GM19351 (cell line): ENCODE results near the gene KCNAB1.

Source experiments
- ATAC-seq: cut with Tn5 transposase; IDR thresholded peaks from one replicate; pipeline ENCODE4 v1.9.1; 2021; ENCODE audit warnings: mild to moderate bottlenecking, moderate library complexity; ENCODE audit not compliant: unreplicated experiment

The KCNAB1 gene

DNA sequence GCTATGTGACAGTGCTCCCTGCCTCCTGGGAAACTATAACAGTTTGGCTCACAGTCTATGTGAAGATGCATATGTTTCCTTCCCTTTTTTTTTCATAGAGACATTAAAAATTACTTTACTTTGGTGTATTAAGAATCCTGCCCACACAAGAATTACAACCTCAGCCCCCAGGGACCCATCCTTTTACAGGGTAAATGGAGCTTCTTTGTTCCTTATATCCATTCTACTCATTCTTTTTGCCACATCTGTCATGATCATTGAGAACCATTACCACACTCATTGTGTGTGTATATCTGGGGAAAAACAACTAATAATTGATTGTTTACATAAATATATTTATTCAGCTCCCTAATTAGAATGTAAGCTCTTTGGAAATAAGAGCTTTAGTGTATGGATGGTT is 277.2 kb downstream of the KCNAB1 start:
- ATAC-seq: no peak

DNA sequence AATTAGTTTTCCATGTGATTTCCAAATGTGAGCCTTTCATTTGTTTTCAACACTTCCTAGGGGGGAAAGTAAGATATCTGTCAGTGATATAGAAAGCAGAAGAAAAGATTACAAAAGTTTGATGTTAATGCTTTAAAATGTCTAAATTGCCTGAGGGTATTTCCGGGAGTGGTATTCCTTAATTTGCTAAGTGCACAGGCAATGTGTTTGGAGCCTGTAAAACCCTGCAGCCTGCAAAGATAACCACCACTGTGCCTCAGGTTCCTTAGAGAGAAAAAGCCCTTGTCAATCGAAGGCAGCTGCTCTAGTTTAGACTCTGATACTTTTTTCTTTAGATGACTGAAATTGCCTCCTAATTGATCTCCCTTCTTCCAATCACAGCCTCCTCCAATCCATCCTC is 279.7 kb downstream of the KCNAB1 start:
- ATAC-seq: no peak

DNA sequence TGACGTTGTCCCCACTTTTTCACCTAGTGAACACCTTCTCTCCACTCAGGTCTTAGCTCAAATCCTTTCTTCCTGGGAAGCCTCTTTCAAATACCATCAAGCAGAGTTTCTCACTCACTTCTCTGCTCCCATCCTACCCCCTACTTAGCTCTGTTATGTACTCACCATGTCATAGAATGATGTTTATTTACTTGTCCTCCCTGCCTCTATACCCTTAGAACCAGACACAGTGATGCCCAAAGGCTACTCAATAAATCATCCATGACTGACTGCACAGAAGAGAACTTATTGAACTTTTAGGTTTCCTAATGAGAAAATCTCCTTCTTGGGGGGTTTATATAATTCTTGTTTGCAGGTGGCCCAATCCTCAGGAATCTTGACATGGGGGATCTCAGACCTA is 280.4 kb downstream of the KCNAB1 start:
- no peak for ATAC-seq

DNA sequence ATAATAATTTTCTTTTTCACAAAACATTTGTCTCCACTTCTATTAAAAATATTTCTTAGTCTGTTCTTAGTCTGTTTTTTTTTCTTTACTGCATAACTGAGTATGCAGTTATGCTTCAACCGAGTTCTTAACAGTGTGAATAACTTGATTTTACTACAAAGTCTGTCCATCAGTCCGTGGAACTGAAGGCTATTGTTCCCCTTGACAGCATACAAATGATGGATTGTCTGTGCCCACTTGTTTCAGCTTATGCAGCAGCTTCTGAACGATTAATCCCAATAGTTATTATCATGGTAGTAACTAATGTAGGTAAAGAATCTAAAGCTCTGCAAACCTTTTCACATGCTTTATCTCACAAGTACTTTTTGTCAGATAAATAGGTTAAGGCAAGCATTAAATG is 283.8 kb downstream of the KCNAB1 start:
- ATAC-seq: no peak

DNA sequence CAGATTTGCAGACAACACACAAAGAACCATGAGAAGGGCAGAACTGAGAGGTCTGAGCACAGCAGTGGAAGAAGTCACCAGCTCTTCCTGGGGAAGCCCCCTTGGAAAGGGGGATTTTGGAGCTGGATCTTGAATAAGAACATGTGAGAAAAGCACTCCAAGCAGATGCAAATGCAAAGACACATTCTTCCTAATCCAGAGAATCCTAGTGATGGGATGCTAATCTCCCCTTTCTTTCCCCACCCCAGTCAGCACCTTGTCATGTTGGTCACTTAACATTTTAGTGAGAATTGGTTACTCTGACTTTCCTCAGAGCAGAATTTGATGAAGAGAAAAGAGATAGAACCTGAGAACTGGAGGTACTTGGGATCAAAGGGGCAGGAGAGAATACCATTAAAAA is 286.0 kb downstream of the KCNAB1 start:
- no peak for ATAC-seq

DNA sequence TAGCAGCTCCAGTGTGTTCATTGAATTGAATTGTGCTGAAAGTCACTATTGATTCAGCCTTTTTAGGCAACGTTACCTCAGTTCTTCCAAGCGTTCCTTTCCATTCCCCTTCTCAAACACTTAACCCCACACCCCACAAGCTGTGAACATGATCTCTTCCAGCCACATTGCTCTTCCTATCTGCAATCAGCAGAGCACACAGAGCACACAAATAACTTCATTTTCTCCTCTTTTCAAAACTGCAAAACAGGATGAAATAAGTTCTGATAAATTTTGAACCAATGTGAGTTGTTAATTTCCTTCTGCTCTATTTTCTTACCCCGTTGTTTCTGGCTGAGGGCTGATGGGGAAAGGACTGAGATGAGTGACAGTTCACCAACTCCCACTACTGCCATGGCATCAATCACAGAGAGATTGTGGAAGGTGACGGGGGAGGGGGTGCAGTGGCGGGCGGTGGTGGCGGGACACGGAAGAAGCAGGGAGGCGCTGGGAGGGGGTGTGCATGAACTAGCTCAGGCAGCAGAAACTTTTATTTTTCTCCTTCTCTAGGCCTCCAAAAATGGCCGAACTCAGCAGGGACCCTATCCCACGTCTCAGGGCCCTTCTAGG is 287.3 kb downstream of the KCNAB1 start:
- ATAC-seq: no peak

DNA sequence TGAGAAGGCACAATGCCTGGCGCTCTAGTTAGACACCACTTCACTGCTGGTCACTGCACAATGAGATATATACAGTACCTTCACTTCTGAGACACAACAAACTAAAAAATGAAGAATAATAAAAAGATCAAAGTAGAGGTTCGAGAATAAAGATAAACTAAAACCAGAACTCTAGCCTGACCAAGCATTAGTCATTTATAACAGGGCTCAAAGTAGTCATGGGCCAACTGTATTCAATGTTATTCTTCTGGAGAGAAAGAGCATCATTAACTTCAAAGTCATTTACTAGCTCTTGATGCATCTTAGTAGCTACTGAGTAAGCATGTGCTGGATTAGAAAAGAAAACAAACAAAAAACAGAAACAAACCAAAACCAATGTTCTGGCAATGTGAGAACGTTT is 289.3 kb downstream of the KCNAB1 start:
- no peak for ATAC-seq

DNA sequence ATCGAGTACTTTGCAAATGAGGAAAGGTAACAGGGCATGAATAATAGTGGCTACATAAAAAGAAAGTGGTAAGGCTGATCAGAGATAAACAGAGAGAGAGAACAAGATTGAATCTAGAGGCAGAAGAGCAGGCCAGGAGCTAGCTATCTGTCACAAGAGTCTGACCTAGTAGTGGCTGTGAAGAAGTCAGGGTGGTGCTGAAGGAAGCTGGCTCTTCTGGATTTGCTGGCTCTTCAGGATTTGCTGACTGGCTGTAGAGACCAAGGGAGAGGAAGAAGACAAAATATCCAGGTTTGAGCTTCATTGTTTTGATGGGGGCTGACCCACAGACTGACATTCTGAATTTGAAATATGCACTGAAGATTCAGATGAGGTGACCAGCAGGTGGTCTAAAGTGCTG is 292.2 kb downstream of the KCNAB1 start:
- no peak for ATAC-seq

DNA sequence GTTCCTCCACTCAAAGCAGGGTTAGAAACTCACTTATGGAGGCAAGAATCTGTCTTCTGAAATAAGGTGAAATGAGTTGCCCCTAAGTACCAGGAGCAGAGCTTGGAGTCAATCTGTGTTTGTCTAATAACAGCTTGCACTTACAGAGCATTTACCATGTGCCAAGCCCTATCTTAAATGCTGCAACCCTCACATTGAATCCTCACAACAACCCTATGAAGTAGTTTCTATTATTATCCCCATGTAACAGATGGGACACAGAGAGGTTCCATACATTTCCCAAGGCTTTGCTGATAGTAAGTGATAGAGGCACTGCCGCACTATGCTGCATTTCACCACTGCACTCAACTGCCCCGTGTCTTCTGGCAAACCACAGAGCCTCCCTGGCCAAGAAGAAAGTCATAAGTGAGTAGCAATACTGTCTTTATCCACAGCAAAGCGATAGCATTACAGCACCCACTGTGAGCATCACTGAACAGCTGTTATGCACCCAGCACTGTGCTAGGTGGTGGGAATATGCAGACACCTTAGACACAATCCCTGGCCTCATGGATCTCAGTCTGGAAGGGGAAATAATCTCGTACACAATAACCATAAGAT is 293.0 kb downstream of the KCNAB1 start:
- ATAC-seq: no peak

DNA sequence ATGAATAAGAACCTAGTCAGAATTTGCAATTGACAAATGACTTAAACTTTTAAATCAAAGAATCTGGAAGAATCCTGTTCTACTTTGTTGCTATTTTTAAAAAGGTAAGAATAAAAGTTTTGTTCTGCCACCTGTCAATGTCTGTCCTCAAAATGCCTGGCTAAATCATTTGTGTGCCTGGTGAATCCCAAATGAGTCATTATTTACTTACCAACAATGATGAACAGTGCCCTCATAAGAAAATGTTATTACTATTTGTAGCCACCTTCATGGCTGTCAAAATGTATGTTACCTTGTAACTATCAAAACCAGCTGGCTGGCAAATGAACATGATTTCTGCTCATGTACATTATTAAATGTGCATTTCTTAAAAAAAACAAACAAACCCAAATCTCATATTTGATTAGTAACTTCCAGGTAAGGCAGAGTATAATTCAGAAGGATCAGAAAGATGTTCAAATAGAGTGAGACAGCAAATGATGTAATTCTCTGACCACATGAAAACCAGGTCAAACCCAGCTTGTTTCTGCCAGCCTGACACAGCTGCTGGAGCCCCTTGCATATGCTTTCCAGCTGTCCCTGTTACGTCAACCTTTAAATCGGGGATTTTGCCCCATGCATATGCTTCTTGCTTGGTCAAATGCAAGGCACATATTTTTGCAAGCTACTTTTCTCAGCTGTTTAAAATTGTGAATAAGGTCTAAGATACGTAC is 296.6 kb downstream of the KCNAB1 start:
- no peak for ATAC-seq

DNA sequence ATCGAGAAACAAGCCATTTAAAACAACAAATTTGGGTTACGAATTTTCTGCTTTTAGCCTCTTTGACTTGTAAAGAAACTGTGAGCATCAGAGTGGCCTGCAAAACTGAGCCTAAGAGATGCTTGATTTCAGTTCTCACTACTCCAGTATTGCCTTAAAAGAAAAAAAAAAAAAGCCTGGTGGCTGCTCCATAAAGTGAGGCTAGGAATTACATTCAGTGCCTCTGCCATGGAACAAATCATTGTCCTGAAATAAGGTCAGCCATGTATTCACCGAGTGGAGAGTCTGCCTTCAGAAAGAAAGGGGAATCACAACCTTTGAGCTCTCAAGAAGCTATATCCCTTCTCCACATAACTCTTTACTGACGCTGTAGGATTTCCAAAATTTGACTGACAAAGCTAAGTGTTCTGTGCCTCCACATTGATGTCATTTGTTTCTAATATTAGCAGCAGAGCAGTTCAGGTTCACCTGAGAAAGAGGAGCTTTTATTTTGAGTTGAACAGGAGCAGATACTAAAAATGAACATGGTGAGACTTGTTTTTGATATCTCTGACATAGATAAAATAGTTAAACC is 297.3 kb downstream of the KCNAB1 start:
- no peak for ATAC-seq

DNA sequence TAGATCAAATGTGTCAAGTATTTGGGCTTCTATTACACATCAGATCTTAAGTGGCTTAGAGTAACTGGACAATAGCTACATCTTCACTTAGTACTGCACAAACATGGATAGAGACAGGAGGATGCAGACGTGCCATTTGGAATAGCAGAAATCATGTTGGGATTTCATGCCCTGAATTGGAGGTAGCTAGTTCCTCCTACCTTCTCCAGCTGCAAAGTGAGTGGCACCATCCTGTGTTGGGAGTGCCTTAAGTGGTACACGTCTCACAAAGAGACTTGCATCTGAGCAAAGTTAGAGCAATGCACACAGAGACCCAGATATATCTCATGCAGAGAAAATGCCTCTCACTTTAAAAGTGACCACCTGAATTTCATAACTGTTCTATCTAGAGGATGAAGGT is 298.1 kb downstream of the KCNAB1 start:
- ATAC-seq: no peak

DNA sequence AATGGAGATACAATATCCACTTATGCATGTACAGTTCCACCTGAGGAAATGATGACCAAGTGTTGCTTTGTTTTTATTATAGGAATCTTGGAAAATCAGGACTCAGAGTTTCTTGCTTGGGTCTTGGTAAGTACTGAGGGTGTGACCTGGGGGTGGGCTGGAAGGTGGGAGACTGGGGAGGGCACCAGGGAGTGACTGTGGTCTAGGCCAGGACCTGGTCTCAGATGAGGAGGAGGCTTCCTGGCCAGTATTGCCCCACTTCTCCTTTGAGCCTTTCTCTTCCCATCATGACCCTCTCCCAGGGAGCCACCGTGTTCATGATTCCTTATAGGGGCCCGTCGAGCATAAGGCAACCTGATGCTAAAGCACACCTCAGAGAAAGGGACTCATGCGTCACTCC is 301.2 kb downstream of the KCNAB1 start:
- no peak for ATAC-seq

DNA sequence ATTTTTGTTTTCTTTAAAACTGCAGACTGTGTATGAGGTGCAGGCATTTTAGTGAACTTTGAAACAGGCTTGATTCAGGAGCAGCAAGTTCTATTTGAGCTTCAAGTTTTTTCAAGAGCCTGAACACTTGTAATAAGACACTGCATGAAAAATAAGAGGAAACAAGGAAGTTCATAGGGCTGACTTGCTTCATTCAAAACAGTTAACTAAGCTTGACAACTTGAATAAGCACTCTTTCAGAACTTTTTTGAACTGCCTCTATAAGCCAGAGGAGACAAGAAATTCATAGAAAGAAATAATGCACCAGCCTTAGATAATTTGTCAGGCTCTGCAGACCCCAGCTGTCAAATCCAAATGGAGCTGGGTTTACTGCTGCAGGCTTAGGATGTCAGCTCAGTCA is 304.4 kb downstream of the KCNAB1 start:
- ATAC-seq: no peak

DNA sequence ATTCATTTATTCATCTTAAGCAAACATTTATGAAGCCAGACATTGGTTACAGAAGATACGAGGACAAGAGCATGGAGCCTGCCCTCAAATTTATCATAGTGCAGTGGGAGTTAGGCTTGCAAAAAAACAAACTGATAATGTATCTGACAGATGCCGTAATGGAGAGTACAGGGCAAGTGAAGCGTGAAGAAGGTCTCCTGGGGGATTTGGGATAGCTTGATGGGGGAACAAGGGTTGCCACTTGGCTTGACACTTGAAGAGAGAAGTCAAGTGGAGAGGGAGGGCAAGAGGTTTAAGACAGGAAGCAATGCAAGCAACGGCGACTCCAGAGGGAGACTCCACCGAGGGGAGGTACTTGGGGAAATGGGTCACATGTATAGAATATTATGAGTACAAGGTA is 305.3 kb downstream of the KCNAB1 start:
- ATAC-seq: no peak

DNA sequence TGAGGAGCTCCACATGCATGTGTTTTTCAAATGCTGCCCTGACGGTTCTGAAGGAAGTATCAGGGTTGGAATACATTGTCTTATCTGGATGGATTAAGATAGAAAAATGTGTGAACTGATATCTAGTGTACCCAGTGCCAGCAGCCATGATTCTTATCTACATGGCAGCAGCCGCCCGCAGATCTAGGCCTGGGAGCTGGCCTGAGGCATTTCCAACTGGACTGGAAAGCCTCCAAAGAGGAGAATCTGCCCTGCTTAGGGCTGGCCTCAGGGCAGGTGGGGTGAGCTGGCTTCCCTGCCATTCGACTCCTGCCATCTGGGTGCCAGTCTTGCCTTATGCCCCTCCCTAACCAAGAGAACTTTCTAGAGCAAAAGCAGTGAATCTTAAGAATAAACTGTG is 308.7 kb downstream of the KCNAB1 start:
- no peak for ATAC-seq

DNA sequence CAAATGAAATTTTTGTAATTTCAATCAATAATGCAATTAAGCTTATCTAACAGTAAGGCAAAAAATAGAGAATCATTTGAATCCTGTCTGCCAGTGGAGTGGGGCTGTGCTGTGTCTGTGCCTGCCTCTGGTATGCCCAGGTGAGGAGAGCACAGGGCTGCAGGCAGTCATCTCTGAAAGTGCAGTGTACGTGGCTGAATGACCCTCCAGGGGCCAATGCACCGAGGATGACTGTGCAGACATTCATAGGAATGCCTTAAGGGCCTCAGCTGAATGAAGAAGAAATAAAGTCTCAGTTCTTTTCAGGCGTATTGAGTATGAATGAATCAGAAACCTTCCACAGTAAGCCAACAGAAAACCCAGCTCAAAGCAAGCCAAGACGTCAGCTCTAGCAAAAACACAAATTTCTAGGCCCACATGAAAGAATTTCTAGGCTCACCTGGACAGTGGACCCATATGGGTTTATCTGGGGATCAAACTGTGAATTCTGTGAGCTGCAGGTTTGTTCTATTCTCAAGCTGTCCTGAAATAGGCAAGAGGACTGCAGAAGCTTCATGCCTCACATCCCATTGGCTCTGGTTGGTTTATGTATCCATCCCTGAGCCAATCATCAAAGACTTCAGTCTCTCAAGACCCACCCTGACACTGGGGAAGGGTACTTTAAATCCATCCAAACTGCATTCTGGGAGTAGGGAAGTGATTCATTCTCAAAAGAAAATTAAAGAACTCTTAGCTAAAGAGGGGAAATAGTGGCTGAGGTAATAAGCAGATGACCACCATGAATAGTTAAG is 311.2 kb downstream of the KCNAB1 start:
- ATAC-seq: no peak

DNA sequence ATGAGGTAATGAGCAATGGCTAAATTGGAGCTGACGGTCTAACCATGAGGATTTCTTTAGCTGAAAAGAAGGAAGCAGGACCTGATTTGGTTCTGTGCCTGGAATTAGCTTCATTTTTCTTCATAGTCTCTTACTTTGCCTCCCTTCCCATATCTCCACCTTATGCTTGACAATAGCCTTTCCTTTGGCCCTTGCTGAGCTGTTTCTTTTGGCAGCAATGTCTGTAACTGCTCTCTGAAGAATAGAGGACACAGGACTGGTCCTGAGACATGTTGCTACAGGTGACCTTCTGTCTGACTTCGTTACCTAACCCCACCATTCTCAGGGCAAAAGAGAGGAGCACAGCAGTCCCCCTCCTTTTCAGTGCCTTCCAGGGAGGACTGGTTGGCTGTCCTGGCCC is 312.2 kb downstream of the KCNAB1 start:
- no peak for ATAC-seq

DNA sequence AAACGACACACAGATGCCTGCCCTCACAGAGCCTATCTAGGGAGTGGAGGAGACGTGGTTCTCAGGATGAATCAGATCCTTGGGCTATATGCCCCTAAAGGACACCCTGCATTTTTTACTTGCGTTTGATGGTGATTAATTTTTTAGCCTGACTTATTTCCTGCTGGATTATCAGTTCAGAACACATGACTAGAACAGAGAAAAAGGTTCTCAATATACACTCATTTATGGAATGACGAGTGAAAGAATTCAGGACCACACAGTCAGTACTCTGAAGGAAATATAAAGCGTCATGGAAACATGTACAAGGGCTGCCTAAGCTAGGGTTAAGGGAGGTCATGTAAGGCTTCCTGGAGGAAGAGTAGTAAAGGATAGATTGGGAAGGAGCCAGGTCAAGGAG is 312.8 kb downstream of the KCNAB1 start:
- no peak for ATAC-seq

DNA sequence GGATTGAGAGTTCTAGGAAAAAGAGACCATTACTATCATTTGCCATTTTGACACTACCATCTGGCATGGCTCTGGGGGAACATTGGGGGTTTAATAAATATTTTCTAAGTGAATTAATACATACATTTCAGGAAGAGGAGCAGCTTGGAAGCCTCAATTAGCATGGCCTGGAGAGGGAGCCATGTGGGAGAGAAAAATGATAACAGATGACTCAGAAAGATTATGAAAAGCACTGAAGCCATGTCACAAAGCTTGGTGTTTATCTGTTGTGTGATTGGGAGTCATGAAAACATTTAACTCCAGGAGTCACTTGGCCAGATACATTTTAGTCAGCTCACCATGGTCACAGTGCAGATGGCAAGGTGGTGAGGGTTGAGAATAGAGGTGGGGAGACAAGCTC is 313.5 kb downstream of the KCNAB1 start:
- ATAC-seq: no peak

DNA sequence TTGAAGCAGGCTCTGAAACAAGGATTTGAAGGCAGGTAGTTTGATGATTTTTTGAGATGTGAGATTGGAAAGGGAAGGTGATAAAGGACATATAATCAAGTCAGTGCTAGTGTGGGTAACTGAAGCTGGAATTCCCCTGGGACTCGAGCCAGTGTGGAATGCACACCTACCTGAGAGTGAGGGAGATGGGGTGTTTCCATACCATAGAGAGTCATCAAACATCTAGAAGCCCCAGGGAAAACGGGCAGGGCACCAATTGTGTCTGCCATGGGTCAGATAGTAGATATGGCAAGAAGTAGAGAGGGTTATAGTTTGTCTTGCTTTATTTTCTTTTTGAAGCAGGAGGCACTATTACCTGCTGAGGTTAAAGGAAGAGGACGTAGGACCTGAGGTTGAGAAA is 314.5 kb downstream of the KCNAB1 start:
- no peak for ATAC-seq

DNA sequence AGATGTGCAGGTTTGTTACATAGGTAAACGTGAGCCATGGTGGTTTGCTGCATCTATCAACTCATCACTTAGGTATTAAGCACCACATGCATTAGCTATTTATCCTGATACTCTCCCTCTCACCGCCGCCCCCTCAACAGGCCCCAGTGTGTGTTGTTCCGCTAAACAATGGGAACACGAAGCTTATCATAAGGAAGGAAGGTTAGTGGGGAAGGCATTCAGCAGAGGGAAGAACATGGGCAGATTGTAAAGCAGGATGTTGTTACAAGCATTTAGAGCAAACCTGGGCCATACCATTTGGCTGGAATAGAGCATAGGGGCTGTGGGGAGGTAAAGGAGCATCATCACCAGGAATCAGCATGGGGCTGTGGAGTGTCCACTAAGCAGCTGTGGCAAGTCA is 322.7 kb downstream of the KCNAB1 start:
- no peak for ATAC-seq
